Measurements from ENCODE around the gene RIPOR2.

DNA sequence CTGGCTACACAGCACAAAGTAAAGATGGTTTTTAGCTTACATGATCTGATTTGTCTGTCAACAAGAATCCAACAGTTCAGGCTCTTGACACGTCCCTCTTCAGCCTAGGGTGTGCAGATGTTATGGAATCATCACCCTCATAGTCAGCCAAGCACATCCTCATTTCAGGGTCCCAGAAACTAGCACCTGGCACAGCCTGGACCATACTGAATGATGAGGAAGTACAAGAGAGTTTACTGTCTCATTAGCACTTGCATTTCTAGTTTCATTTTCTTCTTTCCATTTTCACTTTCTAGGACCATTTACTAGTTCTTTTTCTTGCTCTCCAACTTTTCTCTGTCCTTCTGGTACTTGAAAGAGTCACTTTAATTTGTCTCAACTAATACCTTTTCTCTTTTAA is 6.5 kb downstream of the RIPOR2 start:
- TF ChIP-seq, protein P1, sequence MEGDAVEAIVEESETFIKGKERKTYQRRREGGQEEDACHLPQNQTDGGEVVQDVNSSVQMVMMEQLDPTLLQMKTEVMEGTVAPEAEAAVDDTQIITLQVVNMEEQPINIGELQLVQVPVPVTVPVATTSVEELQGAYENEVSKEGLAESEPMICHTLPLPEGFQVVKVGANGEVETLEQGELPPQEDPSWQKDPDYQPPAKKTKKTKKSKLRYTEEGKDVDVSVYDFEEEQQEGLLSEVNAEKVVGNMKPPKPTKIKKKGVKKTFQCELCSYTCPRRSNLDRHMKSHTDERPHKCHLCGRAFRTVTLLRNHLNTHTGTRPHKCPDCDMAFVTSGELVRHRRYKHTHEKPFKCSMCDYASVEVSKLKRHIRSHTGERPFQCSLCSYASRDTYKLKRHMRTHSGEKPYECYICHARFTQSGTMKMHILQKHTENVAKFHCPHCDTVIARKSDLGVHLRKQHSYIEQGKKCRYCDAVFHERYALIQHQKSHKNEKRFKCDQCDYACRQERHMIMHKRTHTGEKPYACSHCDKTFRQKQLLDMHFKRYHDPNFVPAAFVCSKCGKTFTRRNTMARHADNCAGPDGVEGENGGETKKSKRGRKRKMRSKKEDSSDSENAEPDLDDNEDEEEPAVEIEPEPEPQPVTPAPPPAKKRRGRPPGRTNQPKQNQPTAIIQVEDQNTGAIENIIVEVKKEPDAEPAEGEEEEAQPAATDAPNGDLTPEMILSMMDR (IDR thresholded peaks at IDR 0.05), result no peak
- TF ChIP-seq EP300 (IDR thresholded peaks at IDR 0.05; ENCODE audit: low read depth) (no peak), POLR2A (IDR thresholded peaks at IDR 0.05) (no peak), POLR2AphosphoS5 (IDR thresholded peaks at IDR 0.05) (no peak)

All from transverse colon (tissue), 4 donors.